Chondrocyte (in vitro differentiated cells): Measurements from ENCODE around the gene CGN. TPM values are rescaled to one million over a fixed set of nuclear protein-coding genes. Genes with fewer than 3 reads are reported as not detected.

ENCODE experiments used
- DNase-seq: peaks from one replicate; pipeline ENCODE4 v3.0.0; 2021; ENCODE audit warnings: mixed read lengths, low spot score
- H3K27ac Mint-ChIP-seq: one replicate; pipeline ENCODE4 v1.8.0; 2021; ENCODE audit warnings: mild to moderate bottlenecking, moderate library complexity, mixed read lengths; ENCODE audit not compliant: unreplicated experiment
- H3K27me3 Mint-ChIP-seq: 2 replicates; pipeline ENCODE4 v1.8.0; 2021; ENCODE audit warnings: low read depth, mixed read lengths
- H3K36me3 Mint-ChIP-seq: 2 replicates; pipeline ENCODE4 v1.8.0; 2021; ENCODE audit warnings: low read depth, mixed read lengths
- H3K4me1 Mint-ChIP-seq: 2 replicates; pipeline ENCODE4 v1.8.0; 2021; ENCODE audit warnings: low read depth, mild to moderate bottlenecking, mixed read lengths
- H3K4me3 Mint-ChIP-seq: one replicate; pipeline ENCODE4 v1.8.0; 2021; ENCODE audit warnings: mild to moderate bottlenecking, moderate library complexity, mixed read lengths; ENCODE audit not compliant: unreplicated experiment
- H3K9me3 Mint-ChIP-seq: 2 replicates; pipeline ENCODE4 v1.8.0; 2021; ENCODE audit warnings: low read depth, mixed read lengths
- total RNA-seq: library from RNA; stranded (reverse); gene quantifications from 3 replicates; pipeline ENCODE4 v1.2.1, GENCODE V29; 2021
- TF ChIP-seq, protein P1 (sequence below): fragments of 200-600 bp; sonication (generic); IDR thresholded peaks from 2 replicates; pipeline ENCODE4 v1.5.0; 2021; ENCODE audit warnings: antibody characterized with exemption, mild to moderate bottlenecking, moderate library complexity

CGN gene
- total RNA-seq, 1 donor from 2014 or later = 1.0 TPM

DNA sequence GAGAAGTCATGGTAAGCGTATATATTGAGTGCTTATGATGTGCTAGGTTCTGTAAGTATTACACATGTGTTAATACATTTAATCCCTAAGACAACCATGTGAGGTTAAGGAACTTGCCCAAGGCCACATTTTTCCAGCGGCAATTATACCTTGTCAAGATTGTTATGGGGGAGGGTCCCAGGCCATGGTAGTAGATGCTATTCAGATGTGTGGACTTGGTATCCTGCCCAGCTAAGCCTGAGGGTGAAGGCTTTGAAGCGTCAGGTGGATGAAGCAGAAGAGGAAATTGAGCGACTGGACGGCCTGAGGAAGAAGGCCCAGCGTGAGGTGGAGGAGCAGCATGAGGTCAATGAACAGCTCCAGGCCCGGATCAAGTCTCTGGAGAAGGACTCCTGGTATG is 25.3 kb downstream of the CGN start:
- H3K4me3 Mint-ChIP-seq = no peak overlapping the region
- H3K27me3 Mint-ChIP-seq = no peaks in the 10 kb centered on the region
- no peaks in the 10 kb centered on the region for H3K9me3 Mint-ChIP-seq
- no peaks in the 10 kb centered on the region for H3K36me3 Mint-ChIP-seq
- TF ChIP-seq, protein P1, sequence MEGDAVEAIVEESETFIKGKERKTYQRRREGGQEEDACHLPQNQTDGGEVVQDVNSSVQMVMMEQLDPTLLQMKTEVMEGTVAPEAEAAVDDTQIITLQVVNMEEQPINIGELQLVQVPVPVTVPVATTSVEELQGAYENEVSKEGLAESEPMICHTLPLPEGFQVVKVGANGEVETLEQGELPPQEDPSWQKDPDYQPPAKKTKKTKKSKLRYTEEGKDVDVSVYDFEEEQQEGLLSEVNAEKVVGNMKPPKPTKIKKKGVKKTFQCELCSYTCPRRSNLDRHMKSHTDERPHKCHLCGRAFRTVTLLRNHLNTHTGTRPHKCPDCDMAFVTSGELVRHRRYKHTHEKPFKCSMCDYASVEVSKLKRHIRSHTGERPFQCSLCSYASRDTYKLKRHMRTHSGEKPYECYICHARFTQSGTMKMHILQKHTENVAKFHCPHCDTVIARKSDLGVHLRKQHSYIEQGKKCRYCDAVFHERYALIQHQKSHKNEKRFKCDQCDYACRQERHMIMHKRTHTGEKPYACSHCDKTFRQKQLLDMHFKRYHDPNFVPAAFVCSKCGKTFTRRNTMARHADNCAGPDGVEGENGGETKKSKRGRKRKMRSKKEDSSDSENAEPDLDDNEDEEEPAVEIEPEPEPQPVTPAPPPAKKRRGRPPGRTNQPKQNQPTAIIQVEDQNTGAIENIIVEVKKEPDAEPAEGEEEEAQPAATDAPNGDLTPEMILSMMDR = no peak
- no peak for DNase-seq
- H3K4me1 Mint-ChIP-seq = peaks cover 32% of the 10 kb centered on the region
- H3K27ac Mint-ChIP-seq = peak overlapping the region; percentile 97

DNA sequence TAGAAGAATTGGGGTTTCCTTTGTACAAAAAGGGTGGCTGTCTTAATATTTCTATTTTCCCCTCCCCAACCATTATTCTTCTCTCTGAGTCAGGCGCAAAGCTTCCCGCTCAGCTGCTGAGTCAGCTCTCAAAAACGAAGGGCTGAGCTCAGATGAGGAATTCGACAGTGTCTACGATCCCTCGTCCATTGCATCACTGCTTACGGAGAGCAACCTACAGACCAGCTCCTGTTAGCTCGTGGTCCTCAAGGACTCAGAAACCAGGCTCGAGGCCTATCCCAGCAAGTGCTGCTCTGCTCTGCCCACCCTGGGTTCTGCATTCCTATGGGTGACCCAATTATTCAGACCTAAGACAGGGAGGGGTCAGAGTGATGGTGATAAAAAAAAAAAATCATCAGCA is 25.9 kb downstream of the CGN start:
- no peak overlapping the region for H3K4me3 Mint-ChIP-seq
- H3K4me1 Mint-ChIP-seq = peaks cover 39% of the 10 kb centered on the region
- TF ChIP-seq, protein P1 = no peak
- no peaks in the 10 kb centered on the region for H3K9me3 Mint-ChIP-seq
- H3K36me3 Mint-ChIP-seq = no peaks in the 10 kb centered on the region
- peak overlapping the region; percentile 97 for H3K27ac Mint-ChIP-seq
- H3K27me3 Mint-ChIP-seq = no peaks in the 10 kb centered on the region
- DNase-seq = no peak

GRCh38 chr1:151539321-151540020 is 28.3 kb downstream of the CGN start:
- Mint-ChIP-seq H3K4me3 (peak overlapping the region; percentile 97), H3K27ac (peak overlapping the region; percentile 98), H3K36me3 (no peaks in the 10 kb centered on the region), H3K27me3 (no peaks in the 10 kb centered on the region), H3K4me1 (peaks cover 54% of the 10 kb centered on the region), H3K9me3 (no peaks in the 10 kb centered on the region)
- TF ChIP-seq, protein P1 = no peak
- no peak for DNase-seq

DNA sequence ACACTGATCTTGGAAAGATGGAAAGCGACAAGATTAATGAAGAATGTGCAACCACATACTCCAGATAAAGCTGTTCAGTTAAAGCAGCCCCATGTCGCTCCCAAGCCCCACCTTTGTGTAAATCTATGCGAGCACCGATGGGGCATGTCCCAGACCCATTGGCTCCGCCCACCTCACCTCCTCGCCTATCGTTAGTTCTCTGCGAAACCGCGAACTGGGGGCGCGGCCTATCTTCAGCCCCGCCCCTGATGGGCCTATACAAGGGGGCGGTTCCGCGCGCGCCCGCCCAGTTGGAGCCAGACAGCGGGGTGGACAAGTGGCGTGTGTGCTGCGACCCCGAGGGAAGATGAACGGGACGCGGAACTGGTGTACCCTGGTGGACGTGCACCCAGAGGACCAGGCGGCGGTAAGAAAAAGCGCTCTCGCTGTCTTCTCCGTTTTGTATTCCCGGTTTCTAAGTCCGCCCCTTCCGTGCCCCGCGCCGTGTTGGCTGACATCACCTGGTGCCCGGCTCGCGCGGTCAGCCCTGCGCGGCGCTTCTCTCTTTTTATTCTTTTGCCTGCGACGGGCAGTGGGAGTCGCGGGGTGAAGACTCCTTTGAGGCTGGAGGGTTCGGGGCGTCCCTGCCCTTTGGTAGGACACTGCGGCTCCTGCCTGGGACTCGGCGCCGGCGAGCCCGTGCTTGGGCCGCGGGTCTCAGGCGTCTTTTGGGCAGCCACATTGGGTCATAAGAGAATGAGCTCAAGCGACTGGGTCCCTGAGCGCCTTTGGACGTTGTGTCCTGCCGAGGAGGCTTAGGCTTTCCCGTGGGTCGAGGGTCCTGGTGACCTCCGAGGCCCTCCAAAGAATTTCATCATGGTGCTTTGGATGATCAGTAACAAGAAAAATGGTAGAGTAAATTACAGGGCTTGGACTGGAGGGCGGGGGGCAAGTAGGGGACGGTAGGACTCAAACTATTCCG is 29.1 kb downstream of the CGN start, which contains the start of gene TUFT1:
TSS of gene TUFT1 (plus strand) at position 289 of the 961 bp plus-strand sequence. CDS start at position 347, 58 bp downstream.
- Mint-ChIP-seq H3K27me3 (no peaks in the 10 kb centered on the region), H3K27ac (peak within 1 kb of the TSS; percentile 98), H3K9me3 (no peaks in the 10 kb centered on the region), H3K4me1 (peaks cover 50% of the 10 kb centered on the region), H3K4me3 (peak within 1 kb of the TSS; percentile 97), H3K36me3 (no peaks in the 10 kb centered on the region)
- DNase-seq = peak; percentile 97
- TF ChIP-seq, protein P1 = no peak

DNA sequence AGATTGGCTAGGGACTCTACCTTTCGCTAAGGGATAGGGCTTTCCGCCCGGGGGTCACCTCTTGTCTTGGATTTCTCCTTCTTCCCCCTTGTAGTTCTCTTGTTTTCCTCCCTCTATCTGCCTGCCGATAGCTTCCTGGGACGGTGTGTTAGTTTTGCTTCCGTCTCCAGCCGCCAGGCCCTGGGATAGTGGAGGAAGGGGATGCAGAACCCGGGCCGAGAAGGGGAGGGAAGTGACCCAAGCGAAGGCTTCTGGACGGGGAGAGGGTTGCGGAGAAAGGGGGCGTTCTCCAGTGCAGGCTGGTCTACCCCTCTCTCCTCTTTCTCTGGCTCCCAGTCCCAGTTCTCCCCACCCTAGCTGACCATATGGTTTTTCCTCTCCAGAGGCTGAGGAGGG is 29.8 kb downstream of the CGN start:
- peak overlapping the region; percentile 98 for H3K27ac Mint-ChIP-seq
- TF ChIP-seq, protein P1 = peak; percentile 33
- peaks cover 57% of the 10 kb centered on the region for H3K4me1 Mint-ChIP-seq
- H3K9me3 Mint-ChIP-seq = no peaks in the 10 kb centered on the region
- H3K27me3 Mint-ChIP-seq = no peaks in the 10 kb centered on the region
- DNase-seq = no peak
- no peaks in the 10 kb centered on the region for H3K36me3 Mint-ChIP-seq
- peak overlapping the region; percentile 97 for H3K4me3 Mint-ChIP-seq
